HEK293 (cell line): ENCODE measurements around the gene C18orf32.

Experiments used
- ATF2 ChIP-seq: fragments of 450-650 bp; formaldehyde crosslinking; IDR thresholded peaks from 2 replicates; pipeline ENCODE4 v1.5.1; 2016; ENCODE audit warnings: missing biosample characterization, missing genetic modification characterization, low read depth
- KLF16 ChIP-seq: fragments of 450-650 bp; formaldehyde crosslinking; IDR thresholded peaks from 2 replicates; pipeline ENCODE4 v1.5.1; 2017; ENCODE audit warnings: missing biosample characterization, missing genetic modification characterization
- PRDM4 ChIP-seq: fragments of 450-650 bp; formaldehyde crosslinking; IDR thresholded peaks from 2 replicates; pipeline ENCODE4 v1.5.1; 2017; ENCODE audit warnings: missing biosample characterization, missing genetic modification characterization
- YY1 ChIP-seq: fragments of 450-650 bp; formaldehyde crosslinking; IDR thresholded peaks from 2 replicates; pipeline ENCODE4 v1.5.1; 2018; ENCODE audit warnings: missing biosample characterization, missing genetic modification characterization
- ZNF174 ChIP-seq: fragments of 450-650 bp; formaldehyde crosslinking; IDR thresholded peaks from 2 replicates; pipeline ENCODE4 v1.5.0; 2017; ENCODE audit warnings: missing biosample characterization, mild to moderate bottlenecking, missing genetic modification characterization
- ZNF449 ChIP-seq: fragments of 450-650 bp; formaldehyde crosslinking; IDR thresholded peaks from 2 replicates; pipeline ENCODE4 v1.5.1; 2017; ENCODE audit warnings: missing biosample characterization, mild to moderate bottlenecking, missing genetic modification characterization, moderate library complexity
- ZNF548 ChIP-seq: fragments of 450-650 bp; formaldehyde crosslinking; IDR thresholded peaks from 2 replicates; pipeline ENCODE4 v1.5.1; 2016; ENCODE audit warnings: missing biosample characterization, missing genetic modification characterization
- ZNF549 ChIP-seq: fragments of 450-650 bp; IDR thresholded peaks from 2 replicates; pipeline ENCODE4 v1.5.1; 2018; ENCODE audit warnings: missing biosample characterization, missing genetic modification characterization, mild to moderate bottlenecking, inconsistent platforms, moderate library complexity
- ZNF791 ChIP-seq: fragments of 450-650 bp; formaldehyde crosslinking; IDR thresholded peaks from 2 replicates; pipeline ENCODE4 v1.5.1; 2016; ENCODE audit warnings: missing biosample characterization, missing genetic modification characterization
- TF ChIP-seq, protein P1 (sequence below): fragments of 450-650 bp; formaldehyde crosslinking; IDR thresholded peaks from 2 replicates; pipeline ENCODE4 v1.5.1; 2016; ENCODE audit warnings: missing biosample characterization, missing genetic modification characterization
- TF ChIP-seq, protein P2 (sequence below): fragments of 450-650 bp; IDR thresholded peaks from 2 replicates; pipeline ENCODE4 v1.5.1; 2018; ENCODE audit warnings: missing biosample characterization, mild to moderate bottlenecking, missing genetic modification characterization
- TF ChIP-seq, protein P3 (sequence below): fragments of 450-650 bp; formaldehyde crosslinking; IDR thresholded peaks from 2 replicates; pipeline ENCODE4 v1.5.1; 2016; ENCODE audit warnings: missing biosample characterization, missing genetic modification characterization
- TF ChIP-seq, protein P4 (sequence below): fragments of 450-650 bp; formaldehyde crosslinking; IDR thresholded peaks from 2 replicates; pipeline ENCODE4 v1.5.1; 2017; ENCODE audit warnings: missing biosample characterization, missing genetic modification characterization

GRCh38 chr18:49456794-49457193, 30.2 kb downstream of the C18orf32 start:
- TF ChIP-seq, protein P1, sequence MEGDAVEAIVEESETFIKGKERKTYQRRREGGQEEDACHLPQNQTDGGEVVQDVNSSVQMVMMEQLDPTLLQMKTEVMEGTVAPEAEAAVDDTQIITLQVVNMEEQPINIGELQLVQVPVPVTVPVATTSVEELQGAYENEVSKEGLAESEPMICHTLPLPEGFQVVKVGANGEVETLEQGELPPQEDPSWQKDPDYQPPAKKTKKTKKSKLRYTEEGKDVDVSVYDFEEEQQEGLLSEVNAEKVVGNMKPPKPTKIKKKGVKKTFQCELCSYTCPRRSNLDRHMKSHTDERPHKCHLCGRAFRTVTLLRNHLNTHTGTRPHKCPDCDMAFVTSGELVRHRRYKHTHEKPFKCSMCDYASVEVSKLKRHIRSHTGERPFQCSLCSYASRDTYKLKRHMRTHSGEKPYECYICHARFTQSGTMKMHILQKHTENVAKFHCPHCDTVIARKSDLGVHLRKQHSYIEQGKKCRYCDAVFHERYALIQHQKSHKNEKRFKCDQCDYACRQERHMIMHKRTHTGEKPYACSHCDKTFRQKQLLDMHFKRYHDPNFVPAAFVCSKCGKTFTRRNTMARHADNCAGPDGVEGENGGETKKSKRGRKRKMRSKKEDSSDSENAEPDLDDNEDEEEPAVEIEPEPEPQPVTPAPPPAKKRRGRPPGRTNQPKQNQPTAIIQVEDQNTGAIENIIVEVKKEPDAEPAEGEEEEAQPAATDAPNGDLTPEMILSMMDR (tag by site-specific recombination), result no peak
- TF ChIP-seq, protein P2, sequence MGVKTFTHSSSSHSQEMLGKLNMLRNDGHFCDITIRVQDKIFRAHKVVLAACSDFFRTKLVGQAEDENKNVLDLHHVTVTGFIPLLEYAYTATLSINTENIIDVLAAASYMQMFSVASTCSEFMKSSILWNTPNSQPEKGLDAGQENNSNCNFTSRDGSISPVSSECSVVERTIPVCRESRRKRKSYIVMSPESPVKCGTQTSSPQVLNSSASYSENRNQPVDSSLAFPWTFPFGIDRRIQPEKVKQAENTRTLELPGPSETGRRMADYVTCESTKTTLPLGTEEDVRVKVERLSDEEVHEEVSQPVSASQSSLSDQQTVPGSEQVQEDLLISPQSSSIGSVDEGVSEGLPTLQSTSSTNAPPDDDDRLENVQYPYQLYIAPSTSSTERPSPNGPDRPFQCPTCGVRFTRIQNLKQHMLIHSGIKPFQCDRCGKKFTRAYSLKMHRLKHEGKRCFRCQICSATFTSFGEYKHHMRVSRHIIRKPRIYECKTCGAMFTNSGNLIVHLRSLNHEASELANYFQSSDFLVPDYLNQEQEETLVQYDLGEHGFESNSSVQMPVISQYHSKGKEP, result no peak
- TF ChIP-seq YY1 (tag by site-specific recombination), result no peak
- TF ChIP-seq, protein P3, sequence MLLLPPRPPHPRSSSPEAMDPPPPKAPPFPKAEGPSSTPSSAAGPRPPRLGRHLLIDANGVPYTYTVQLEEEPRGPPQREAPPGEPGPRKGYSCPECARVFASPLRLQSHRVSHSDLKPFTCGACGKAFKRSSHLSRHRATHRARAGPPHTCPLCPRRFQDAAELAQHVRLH (tag by site-specific recombination), result no peak
- no peak for TF ChIP-seq KLF16 (tag by site-specific recombination)
- no peak for TF ChIP-seq PRDM4 (tag by site-specific recombination)
- TF ChIP-seq ZNF548, result no peak
- TF ChIP-seq ZNF449 (tag by site-specific recombination), result no peak
- no peak for TF ChIP-seq ZNF791 (tag by site-specific recombination)
- TF ChIP-seq, protein P4, sequence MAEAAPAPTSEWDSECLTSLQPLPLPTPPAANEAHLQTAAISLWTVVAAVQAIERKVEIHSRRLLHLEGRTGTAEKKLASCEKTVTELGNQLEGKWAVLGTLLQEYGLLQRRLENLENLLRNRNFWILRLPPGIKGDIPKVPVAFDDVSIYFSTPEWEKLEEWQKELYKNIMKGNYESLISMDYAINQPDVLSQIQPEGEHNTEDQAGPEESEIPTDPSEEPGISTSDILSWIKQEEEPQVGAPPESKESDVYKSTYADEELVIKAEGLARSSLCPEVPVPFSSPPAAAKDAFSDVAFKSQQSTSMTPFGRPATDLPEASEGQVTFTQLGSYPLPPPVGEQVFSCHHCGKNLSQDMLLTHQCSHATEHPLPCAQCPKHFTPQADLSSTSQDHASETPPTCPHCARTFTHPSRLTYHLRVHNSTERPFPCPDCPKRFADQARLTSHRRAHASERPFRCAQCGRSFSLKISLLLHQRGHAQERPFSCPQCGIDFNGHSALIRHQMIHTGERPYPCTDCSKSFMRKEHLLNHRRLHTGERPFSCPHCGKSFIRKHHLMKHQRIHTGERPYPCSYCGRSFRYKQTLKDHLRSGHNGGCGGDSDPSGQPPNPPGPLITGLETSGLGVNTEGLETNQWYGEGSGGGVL, result no peak
- no peak for TF ChIP-seq ZNF174 (tag by site-specific recombination)
- no peak for TF ChIP-seq ATF2 (tag by site-specific recombination)
- TF ChIP-seq ZNF549 (tag by site-specific recombination), result no peak
